IPS-15b (cell line): Measurements from ENCODE around the gene TRPC4AP.

Experiments
- H3K27me3 ChIP-seq: one replicate; pipeline ENCODE4 v1.6.1; 2013; ENCODE audit warnings: low read length; ENCODE audit not compliant: control insufficient read depth, insufficient read depth
- H3K36me3 ChIP-seq: one replicate; pipeline ENCODE4 v1.6.1; 2013; ENCODE audit warnings: low read length; ENCODE audit not compliant: control insufficient read depth, insufficient read depth
- H3K4me1 ChIP-seq: one replicate; pipeline ENCODE4 v1.6.1; 2013; ENCODE audit warnings: mild to moderate bottlenecking, low read length; ENCODE audit not compliant: control insufficient read depth, insufficient read depth
- H3K4me3 ChIP-seq: one replicate; pipeline ENCODE4 v1.5.1; 2013; ENCODE audit warnings: low read depth, low read length
- H3K9ac ChIP-seq: one replicate; pipeline ENCODE4 v1.6.1; 2013; ENCODE audit warnings: low read depth, mild to moderate bottlenecking, low read length
- H3K9me3 ChIP-seq: one replicate; pipeline ENCODE4 v1.6.1; 2013; ENCODE audit warnings: mild to moderate bottlenecking, low read length; ENCODE audit not compliant: control insufficient read depth, insufficient read depth

Gene TRPC4AP

GRCh38 chr20:34956751-34957472 is 135.7 kb downstream of the TRPC4AP start:
- Histone ChIP-seq H3K9me3 (no peaks in the 10 kb centered on the region), H3K36me3 (no peaks in the 10 kb centered on the region), H3K9ac (no peak overlapping the region), H3K4me3 (no peak overlapping the region), H3K4me1 (peaks cover 16% of the 10 kb centered on the region), H3K27me3 (no peaks in the 10 kb centered on the region)

DNA sequence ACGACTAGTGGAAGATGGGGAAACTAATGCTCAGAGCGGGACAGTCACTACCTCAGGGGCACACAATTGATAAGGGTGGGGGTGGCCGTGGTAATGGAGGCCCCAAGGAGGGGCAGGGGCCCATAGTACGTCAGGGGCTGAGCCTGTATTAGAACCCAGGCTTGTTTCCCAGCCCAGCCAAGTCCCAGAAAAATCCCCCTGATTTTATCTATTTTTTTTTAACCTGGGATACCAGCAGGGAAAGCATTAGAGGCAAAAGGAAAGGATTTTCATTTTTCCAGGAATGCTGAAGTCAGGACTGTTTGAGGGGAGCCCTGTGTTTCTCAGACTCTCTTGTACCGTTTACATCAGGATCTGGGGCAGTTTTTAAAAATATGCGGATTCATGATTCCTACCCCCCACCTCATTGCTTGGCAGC is 136.6 kb downstream of the TRPC4AP start:
- H3K4me1 ChIP-seq = peaks cover 16% of the 10 kb centered on the region
- no peaks in the 10 kb centered on the region for H3K36me3 ChIP-seq
- peak overlapping the region; percentile 93 for H3K4me3 ChIP-seq
- H3K9me3 ChIP-seq = no peaks in the 10 kb centered on the region
- peak overlapping the region; percentile 58 for H3K9ac ChIP-seq
- no peaks in the 10 kb centered on the region for H3K27me3 ChIP-seq

- H3K4me1 ChIP-seq = peaks cover 16% of the 10 kb centered on the region
- no peaks in the 10 kb centered on the region for H3K9me3 ChIP-seq
- peak within 1 kb of the TSS; percentile 93 for H3K9ac ChIP-seq
- H3K4me3 ChIP-seq = peak within 1 kb of the TSS; percentile 93
- H3K36me3 ChIP-seq = no peaks in the 10 kb centered on the region
- no peaks in the 10 kb centered on the region for H3K27me3 ChIP-seq
Observed at GRCh38 chr20:34955231-34956040, 137.2 kb downstream of the TRPC4AP start, which contains the start of the genes GSS and MYH7B. GSS (minus strand) TSS chr20:34955806; CDS start chr20:34951852, 3,954 bp downstream. MYH7B (plus strand) TSS chr20:34955868; CDS start chr20:34978006, 22,138 bp downstream.

GRCh38 chr20:34954904-34955230 is 137.7 kb downstream of the TRPC4AP start:
- no peaks in the 10 kb centered on the region for H3K36me3 ChIP-seq
- H3K4me3 ChIP-seq = peak overlapping the region; percentile 93
- H3K9me3 ChIP-seq = no peaks in the 10 kb centered on the region
- H3K9ac ChIP-seq = peak overlapping the region; percentile 93
- H3K4me1 ChIP-seq = peaks cover 16% of the 10 kb centered on the region
- H3K27me3 ChIP-seq = no peaks in the 10 kb centered on the region

- H3K27me3 ChIP-seq = no peaks in the 10 kb centered on the region
- H3K4me3 ChIP-seq = no peak overlapping the region
- no peak overlapping the region for H3K9ac ChIP-seq
- H3K4me1 ChIP-seq = peaks cover 16% of the 10 kb centered on the region
- H3K36me3 ChIP-seq = no peaks in the 10 kb centered on the region
- H3K9me3 ChIP-seq = no peaks in the 10 kb centered on the region
Observed at GRCh38 chr20:34953960-34954359, 138.6 kb downstream of the TRPC4AP start.

GRCh38 chr20:34952671-34953070 is 139.9 kb downstream of the TRPC4AP start:
- H3K4me3 ChIP-seq = no peak overlapping the region
- no peak overlapping the region for H3K9ac ChIP-seq
- H3K9me3 ChIP-seq = no peaks in the 10 kb centered on the region
- peaks cover 16% of the 10 kb centered on the region for H3K4me1 ChIP-seq
- H3K36me3 ChIP-seq = no peaks in the 10 kb centered on the region
- H3K27me3 ChIP-seq = no peaks in the 10 kb centered on the region
